Inferior parietal cortex (tissue), 1 donor: ENCODE data around the gene CADPS2.

ENCODE experiments used
- DNase-seq: peaks from one replicate; pipeline ENCODE4 v3.0.0-alpha.2; 2016; ENCODE audit errors: extremely low spot score

Gene CADPS2

DNA sequence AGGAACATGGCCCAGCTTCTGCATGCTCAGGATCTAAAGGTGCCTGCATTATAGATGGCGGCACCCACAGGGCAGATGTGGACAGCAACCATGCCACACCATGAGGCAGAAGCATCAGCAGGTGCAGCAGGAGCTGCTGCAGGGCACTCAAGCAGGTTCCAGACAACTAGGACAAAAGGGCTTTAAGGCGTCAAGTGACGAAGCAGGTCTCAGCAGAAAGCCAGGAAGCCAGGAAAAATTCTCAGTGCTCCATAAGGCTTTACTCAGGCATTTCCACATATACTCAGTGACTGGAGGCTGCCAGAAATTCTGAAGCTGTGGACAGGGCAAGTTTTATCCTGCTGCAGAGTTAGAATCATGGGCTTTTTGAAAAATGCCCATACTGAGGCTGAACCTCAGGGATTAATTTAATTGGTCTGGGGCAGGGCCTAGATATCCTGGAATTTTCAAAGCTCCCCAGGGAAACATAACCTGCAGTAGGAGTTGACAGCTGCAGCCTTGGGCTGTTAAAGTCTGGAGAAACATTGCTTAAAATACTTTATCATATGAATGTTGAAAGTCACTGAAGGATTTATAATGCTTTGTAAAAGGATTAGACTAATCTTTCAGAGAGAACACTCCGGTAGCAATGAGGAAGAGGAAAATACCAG lies 115.4 kb downstream of the CADPS2 start:
- DNase-seq: no peak

GRCh38 chr7:122768827-122769226 lies 117.4 kb downstream of the CADPS2 start:
- no peak for DNase-seq

- no peak for DNase-seq
These were observed 118.9 kb downstream of the CADPS2 start for GRCh38 chr7:122767339-122767738.

GRCh38 chr7:122766593-122766992 lies 119.7 kb downstream of the CADPS2 start:
- no peak for DNase-seq

GRCh38 chr7:122764902-122765301 lies 121.4 kb downstream of the CADPS2 start:
- DNase-seq: no peak

DNA sequence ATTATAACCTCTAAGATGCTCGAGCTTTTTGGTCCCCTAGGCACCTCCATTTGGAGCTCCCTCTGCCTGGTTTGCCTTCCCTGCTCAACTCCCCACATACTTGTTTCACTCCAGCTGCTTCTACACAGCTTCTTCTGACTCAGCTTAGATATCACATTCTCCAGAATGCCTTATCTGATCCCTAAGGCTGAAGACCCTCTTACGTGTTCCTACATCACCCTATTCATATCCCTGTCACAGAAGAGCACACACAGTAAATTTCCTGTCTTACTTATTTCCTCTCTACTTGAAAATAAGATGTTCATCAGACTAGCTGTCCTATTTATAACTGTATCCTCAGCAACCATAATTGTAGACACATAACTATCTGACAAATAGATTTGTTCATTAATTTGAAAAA lies 122.2 kb downstream of the CADPS2 start:
- no peak for DNase-seq

DNA sequence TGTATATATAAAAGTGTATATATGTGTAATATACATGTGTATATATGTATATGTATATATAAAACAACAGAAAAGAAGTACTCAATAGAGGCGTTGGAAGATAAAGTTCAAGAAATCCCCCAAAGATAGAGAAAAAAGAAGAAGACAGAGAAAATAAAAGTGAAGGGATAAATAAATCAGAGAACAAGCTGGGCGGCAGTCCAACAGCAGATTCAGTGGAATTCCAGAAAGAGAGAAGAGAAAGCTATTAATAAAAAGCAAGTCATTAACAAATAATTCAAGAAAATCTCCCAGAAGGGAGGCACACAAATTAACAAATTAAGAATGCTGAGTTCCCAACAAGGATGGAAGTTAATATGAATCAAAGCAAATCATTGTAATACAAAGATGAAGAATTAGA lies 124.2 kb downstream of the CADPS2 start:
- no peak for DNase-seq

DNA sequence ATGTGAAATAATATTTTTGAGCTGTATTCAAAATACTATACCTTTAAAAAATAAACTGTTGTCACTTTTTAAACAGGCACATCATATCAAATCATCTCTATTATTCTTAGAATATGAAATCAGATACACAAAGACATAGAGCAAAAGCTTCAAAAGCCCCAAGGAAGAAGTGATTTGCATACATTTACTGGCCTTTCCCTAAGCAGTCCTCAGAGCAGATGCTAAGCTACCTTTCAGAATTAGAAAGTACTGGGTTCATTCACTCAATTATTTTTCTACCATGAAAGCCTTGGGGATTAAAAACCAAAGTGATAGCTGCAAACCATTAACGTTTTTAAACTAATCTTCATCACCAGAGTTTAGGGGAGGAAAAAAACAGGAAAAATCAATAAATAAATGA lies 127.8 kb downstream of the CADPS2 start:
- no peak for DNase-seq

- no peak for DNase-seq
These were observed 129.4 kb downstream of the CADPS2 start for GRCh38 chr7:122756860-122757259.

DNA sequence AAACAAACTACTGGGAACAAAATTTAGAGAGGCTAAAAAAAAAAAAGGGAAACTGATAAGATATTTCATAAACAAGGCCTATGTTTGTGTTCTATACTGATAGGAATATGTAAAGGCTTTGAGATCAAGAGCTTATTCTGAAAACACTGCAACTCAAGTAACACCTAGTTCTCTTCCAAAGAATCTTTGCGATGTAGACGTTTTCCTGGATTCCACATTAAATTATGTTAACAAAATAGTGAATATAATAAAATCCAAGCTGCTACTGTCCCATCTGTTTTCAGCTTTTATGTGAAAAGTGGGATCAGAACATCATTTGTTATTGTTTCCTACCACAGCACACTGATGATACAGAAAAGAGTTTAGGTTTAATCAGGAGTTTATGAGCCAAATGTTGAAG lies 130.6 kb downstream of the CADPS2 start:
- DNase-seq: no peak

GRCh38 chr7:122752583-122752982 lies 133.7 kb downstream of the CADPS2 start:
- no peak for DNase-seq

- DNase-seq: no peak
These were observed 135.9 kb downstream of the CADPS2 start for GRCh38 chr7:122750389-122750788.

GRCh38 chr7:122748195-122748594 lies 138.1 kb downstream of the CADPS2 start:
- DNase-seq: peak; percentile 57

- no peak for DNase-seq
These were observed 139.3 kb downstream of the CADPS2 start for GRCh38 chr7:122746948-122747347.

GRCh38 chr7:122743211-122743610 lies 143.0 kb downstream of the CADPS2 start:
- no peak for DNase-seq

DNA sequence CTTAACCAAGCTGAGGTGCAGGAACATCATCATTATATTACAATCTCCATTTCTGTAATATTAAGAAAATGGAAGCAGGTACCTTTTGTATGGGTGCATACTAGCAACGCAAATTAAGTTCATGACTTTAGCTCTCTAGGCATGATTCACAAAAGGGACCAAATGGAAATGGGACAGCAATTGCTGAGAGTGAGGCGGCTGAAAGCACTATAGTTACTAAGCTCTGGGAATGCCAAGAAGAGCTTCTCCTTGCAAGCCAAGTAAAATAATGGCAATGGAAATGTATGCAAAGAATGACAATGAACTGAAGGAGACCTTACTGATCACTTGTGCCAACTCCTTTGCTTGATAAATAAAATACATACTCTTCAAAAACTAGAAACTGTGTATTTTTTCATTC lies 147.3 kb downstream of the CADPS2 start:
- no peak for DNase-seq

DNA sequence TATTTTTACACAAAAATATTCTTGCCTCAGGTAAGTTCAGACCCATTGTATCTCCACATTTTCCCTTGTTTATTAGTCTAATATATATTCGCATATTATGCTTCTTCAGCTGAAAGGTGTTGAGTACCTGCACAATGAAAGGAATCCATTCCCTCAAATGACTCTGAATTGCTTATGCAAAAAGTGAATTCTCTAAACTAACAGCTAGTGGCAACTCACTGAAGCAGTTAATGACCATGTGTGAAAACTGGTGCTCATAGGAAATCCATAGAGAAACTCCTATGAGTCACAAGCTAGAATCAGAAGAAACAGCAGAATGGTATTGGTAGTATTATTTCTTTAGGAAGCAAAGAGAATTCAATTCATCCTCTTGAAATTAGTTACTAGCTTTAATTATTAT lies 150.1 kb downstream of the CADPS2 start:
- no peak for DNase-seq

DNA sequence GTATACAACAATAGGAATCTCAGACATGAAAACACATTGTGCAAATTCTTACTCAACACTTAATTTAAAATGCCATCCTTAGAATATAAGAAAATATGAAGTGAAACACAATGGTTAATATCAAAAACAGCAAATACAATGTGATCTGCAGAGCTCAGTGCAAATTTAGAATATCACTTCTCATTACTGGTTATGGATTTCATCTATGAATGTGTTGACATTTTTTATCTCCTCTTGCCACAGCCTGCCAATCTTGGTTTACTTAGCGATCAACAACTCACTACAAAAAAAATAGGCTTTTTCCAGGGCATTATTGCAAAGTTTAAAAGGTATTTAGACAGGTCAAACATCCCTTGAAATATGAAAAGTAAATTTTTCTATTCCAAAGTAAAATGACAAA lies 158.5 kb downstream of the CADPS2 start:
- DNase-seq: no peak

DNA sequence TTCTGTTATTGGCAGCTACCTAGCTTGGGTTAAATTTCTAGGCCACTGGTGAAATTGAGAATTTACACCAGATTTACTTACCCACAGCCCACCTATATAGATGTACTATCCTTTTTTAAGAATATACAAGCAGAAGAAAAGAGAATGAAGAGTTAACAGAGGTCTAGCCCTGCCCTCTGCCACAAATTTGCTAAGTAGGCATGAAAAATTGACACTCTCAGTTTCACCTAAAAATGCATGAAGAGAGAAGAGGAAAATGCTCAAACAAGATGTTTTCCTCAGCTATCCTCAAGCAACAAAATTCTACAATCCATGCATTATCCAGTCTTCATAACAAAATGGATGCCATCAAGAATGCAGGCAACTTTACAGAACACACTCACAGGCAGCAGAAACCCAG lies 158.9 kb downstream of the CADPS2 start:
- DNase-seq: no peak

DNA sequence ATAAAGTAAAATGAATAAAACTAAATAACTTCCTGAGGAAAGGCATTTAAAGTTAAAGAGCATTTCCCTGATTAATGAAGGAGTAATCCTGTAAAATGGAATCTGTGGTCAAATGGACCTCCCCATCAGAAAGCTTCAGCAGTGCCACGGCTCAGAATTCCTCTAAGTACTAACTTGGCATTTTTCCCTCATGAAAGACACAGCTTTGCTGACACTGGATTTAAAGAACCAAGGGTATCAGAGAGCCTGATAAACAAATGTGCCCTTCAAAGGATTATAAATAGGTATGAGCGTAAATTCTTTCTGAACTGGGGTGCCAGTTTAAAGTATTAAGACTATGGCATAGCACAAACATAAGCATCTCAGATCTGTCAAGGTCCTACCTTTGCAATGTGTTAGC lies 159.4 kb downstream of the CADPS2 start:
- DNase-seq: no peak

- DNase-seq: no peak
These were observed 161.9 kb downstream of the CADPS2 start for GRCh38 chr7:122724366-122724765.

GRCh38 chr7:122719010-122719578 lies 167.2 kb downstream of the CADPS2 start:
- DNase-seq: no peak

- DNase-seq: no peak
These were observed 168.7 kb downstream of the CADPS2 start for GRCh38 chr7:122717356-122718089.
